Retina (tissue), 1 donor: ENCODE measurements around the gene LY6G6D.
"Not testable (repeated sequence)": the region's sequence is repeated elsewhere in the genome, so short reads cannot be mapped to it uniquely, and the experiment has no call there.

ENCODE experiments used
- DNase-seq: peaks from one replicate; pipeline ENCODE4 v3.0.0-alpha.2; 2016

LY6G6D gene

GRCh38 chr6:31692886-31693285 is 22.3 kb upstream of the LY6G6D start:
- DNase-seq = no peak

GRCh38 chr6:31693535-31693934 is 21.6 kb upstream of the LY6G6D start:
- DNase-seq = no peak

DNA sequence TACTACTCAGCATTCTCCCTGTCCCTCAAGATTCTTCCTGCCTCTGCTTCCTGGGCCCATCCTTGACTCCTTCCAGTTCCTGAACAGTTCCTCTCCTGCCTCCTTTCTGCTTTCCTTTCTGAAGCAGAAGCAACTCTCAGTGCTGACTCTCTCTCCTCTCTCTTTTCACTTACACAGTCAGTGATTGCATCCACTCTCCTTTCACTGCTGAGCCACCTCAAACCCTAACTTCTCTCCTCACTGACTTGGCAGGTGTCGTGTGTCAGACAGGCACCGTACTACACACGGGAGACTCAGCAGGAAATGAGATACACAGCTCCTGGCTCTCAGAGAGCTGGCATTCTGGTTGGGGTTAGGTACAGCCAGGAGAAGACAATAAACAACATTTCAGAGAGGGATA is 17.6 kb upstream of the LY6G6D start:
- no peak for DNase-seq

DNA sequence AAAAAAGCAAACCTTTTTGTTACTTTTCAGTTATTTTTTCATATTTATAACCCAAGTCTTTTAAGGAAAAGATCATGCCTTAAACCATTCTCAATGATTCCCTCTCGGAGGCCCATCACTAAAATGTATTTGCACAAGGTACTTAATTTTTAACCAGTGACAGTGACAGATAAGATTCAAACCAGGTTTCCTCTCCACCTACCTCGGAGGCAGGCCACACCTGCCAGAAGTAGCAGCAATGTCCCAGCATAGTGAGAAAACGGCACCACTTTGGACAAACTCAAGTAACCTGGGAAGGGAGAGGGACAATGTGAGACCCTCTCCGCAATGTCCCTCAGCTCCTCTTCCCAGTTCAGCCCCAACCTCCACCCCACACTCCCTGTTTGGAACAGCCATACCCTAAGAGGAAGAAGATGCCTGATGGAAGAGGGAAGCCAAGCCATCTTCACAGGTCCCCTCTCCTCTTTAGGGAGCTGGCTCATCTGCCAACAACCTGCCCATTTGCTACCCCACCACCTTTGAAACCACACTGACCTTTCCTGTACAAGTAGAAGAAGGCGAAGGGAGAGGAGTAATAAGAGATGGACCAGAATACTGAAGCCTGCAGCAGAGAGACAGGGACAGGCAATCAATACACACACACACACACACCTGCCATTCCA is 14.3 kb upstream of the LY6G6D start:
- no peak for DNase-seq

- DNase-seq = no peak
Observed at GRCh38 chr6:31701666-31702404, 13.3 kb upstream of the LY6G6D start.

GRCh38 chr6:31702405-31702818 is 12.7 kb upstream of the LY6G6D start:
- no peak for DNase-seq

DNA sequence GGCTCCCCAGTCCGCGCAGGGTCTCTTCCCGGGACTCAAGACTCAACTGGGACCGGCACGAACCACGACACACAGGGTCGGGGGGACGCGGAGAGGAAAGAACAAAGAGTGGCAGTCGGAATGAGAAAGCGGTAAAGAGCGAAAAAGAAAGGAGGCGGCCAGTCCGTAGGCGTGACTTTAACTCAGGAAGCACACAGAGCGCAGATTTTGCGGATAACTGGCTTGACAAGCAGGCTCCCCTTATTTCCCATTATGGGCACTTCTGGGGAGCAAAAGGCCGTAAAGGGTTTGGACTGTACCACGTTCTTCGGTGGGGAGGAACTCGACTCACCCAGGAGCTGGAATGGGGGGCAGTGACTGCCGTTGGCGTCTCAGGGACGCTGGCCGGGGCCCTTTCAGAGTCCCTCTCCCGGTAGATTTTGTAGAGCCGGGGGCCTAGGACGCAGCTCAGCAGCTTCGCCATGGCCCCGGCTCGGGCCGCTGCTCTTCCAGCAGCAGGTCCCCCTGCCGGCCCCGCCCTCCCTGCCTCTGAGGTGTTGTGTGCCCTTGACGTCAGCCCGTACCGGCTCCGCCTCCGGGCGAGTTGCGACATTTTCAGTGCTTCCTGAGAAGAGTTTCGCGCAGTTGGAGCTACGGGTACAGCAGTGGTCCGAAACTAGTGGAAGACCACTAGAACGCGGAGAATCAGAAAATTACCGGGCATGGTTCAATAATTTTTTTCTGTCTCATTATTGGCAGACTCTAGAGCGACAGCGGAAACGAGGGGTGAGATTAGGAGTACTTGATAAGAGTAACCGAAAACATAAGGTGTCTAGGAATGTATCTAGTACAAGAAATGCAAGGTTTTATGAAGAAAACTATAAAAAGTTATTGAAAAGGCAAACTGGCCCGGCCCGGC is 12.1 kb upstream of the LY6G6D start, which contains the start of gene ABHD16A:
Gene ABHD16A, minus strand, starts transcription at position 506 of the 898 bp plus-strand sequence. Its CDS starts 43 bp downstream, at position 463.
- peak; percentile 99 for DNase-seq

DNA sequence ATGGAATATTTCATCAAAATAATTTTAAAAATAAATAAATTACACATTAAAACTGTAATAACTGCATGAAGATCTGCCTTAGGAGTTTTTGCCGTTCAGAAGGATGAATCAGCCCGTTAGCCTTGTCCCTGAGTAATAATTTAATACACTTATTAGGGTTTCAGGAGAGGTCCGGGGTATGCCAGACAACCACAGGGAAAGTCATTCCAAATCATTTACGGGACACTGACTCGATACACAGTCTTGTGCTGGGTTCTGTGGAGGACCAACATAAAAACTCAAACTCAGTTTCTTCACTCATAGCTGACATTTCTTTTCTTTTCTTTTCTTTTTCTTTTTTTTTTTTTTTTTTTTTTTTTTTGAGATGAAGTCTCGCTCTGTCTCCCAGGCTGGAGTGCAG is 9.2 kb upstream of the LY6G6D start:
- peak; percentile 36 for DNase-seq

GRCh38 chr6:31706599-31706998 is 8.5 kb upstream of the LY6G6D start, which contains the start of gene LY6G6F:
Gene LY6G6F, plus strand, starts transcription at chr6:31706866. Its CDS starts 41 bp downstream, at chr6:31706907.
- no peak for DNase-seq

DNA sequence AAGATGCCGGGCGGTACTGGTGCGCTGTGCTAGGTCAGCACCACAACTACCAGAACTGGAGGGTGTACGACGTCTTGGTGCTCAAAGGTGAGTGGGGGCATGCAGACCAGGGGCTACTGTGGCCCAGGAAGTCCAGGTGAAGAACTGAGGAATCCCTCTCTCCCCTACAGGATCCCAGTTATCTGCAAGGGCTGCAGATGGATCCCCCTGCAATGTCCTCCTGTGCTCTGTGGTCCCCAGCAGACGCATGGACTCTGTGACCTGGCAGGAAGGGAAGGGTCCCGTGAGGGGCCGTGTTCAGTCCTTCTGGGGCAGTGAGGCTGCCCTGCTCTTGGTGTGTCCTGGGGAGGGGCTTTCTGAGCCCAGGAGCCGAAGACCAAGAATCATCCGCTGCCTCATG is 7.4 kb upstream of the LY6G6D start:
- DNase-seq = no peak

GRCh38 chr6:31708224-31708623 is 6.9 kb upstream of the LY6G6D start:
- DNase-seq = no peak

- not testable (repeated sequence) for DNase-seq
Observed at GRCh38 chr6:31709157-31709556, 6.0 kb upstream of the LY6G6D start.

GRCh38 chr6:31710523-31711219 is 4.5 kb upstream of the LY6G6D start:
- no peak for DNase-seq

DNA sequence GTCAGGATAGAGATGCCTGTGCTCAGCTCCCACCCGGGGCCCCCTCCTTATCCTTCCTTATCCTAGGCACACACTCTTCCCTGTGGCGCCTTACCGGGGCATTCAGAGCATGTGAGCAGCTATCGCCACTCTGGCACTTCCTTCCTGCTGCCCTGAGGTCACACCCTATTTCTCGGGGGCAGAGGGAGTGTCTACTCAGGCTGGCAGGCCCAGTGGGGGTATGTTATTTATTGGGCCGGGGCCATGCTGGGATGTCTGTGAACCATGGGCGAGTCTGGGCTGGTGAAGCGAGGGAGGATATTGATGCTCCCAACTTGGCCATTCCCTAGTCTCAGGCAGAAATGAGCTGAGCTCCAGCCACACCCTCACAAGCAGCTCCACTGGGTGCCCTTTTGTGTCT is 3.9 kb upstream of the LY6G6D start:
- DNase-seq = no peak

DNA sequence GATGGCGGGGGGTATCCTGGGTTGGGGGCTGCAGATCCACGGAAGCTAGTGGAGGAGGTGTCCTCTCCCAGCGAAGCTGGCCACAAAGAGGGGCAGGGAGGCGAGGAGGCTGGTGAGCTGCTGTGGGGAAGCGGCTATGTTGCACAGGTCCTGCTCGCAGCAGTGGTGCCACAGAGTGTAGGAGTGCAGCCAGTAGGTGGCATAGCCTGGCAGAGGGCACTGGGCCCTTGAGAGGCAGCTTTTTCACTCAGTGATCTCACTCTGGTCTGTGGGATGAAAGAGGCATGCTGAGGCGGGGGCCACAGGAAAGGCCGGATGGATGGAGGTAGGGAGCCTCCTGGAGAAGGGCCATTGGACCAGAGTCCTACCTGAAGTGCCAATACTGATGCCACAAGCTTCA is 2.9 kb upstream of the LY6G6D start:
- DNase-seq = no peak

GRCh38 chr6:31713465-31713864 is 1.7 kb upstream of the LY6G6D start:
- DNase-seq = no peak

GRCh38 chr6:31713991-31714684 is 1.0 kb upstream of the LY6G6D start:
- DNase-seq = peak; percentile 71

GRCh38 chr6:31717499-31718222 is 2.5 kb downstream of the LY6G6D start:
- no peak for DNase-seq

GRCh38 chr6:31718265-31718664 is 3.1 kb downstream of the LY6G6D start:
- DNase-seq = no peak

- DNase-seq = no peak
Observed at GRCh38 chr6:31719001-31719400, 3.9 kb downstream of the LY6G6D start.

DNA sequence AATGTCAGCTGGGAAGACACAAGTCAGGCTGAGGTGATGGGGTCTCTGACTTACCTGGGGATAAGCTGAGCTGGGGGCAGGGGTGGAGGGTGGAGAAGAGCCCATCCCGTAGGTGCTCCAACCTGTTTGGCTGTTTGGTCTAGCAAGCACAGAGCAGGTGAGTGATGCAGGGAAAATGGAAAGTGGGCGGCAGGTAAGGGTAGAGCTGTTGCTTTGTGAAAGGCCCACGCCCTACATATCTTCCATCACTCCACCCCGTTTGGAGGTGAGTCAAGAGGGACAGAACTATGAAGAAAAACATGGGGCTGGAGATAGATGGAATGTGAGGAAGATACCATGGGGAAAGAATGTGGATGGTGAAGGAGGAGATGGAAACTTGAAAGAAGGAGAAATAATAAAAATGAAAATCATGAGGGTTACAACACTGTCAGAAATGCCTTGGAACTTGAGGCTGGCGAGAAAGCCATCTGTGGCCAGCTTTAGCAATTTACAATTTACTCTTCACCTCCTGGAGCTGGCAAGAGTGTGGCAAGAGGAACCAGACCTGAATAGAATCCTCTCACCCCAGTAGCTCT is 5.1 kb downstream of the LY6G6D start:
- DNase-seq = no peak
